ENCODE measurements around the gene LDLRAD4.

DNA sequence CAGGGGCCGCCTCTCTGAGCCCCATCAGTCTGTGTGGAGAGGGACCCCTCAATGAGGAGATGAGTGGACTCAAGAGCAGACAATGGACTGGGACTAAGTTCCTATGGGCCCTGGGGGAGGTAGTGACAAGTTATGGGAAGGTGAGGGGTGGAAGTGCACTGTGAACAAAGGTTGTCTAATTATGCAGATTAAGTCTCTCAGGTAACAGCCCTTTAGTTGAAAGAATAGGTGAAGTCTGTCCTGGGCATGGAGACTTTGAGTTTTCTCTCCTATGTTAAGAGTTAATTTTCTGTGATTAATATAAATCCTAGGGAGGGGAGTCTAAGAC, 264.0 kb downstream of the LDLRAD4 start:
- TF ChIP-seq, protein P1, sequence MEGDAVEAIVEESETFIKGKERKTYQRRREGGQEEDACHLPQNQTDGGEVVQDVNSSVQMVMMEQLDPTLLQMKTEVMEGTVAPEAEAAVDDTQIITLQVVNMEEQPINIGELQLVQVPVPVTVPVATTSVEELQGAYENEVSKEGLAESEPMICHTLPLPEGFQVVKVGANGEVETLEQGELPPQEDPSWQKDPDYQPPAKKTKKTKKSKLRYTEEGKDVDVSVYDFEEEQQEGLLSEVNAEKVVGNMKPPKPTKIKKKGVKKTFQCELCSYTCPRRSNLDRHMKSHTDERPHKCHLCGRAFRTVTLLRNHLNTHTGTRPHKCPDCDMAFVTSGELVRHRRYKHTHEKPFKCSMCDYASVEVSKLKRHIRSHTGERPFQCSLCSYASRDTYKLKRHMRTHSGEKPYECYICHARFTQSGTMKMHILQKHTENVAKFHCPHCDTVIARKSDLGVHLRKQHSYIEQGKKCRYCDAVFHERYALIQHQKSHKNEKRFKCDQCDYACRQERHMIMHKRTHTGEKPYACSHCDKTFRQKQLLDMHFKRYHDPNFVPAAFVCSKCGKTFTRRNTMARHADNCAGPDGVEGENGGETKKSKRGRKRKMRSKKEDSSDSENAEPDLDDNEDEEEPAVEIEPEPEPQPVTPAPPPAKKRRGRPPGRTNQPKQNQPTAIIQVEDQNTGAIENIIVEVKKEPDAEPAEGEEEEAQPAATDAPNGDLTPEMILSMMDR (IDR thresholded peaks at IDR 0.05) = no peak
- TF ChIP-seq POLR2A (IDR thresholded peaks at IDR 0.05) = no peak
